Body of pancreas (tissue), 4 donors: ENCODE measurements around the gene MTHFS. TPM values are rescaled to one million over a fixed set of nuclear protein-coding genes. Genes with fewer than 3 reads are reported as not detected.

Source experiments
- ATAC-seq: fragments of 150-250 bp; one replicate; pipeline ENCODE4 v1.9.1; 2016
- DNase-seq, 4 donors: peaks; one replicate each; pipeline ENCODE4 v3.0.0-alpha.2; 2019
- H3K27ac ChIP-seq, 4 donors: fragments of 200-600 bp; sonication (generic); 1 replicate in 3 of 4; 2 replicates in 1 of 4; pipeline versions ENCODE4 v1.5.1 to v1.6.1; 2016 to 2019; ENCODE audit warnings: mild to moderate bottlenecking in 1 of 4, mixed read lengths in 1 of 4, moderate library complexity in 1 of 4
- H3K27me3 ChIP-seq, 2 donors: fragments of 200-600 bp; sonication (generic); one replicate each; pipeline ENCODE4 v1.6.0; 2016; ENCODE audit warnings: mild to moderate bottlenecking in 1 of 2
- H3K36me3 ChIP-seq, 2 donors: fragments of 200-600 bp; sonication (generic); replicated peaks in 1 of 2; 2 replicates each; pipeline ENCODE4 v1.5.1; 2016; ENCODE audit warnings: low read depth in 2 of 2; ENCODE audit not compliant: insufficient read depth in 1 of 2
- H3K4me1 ChIP-seq: fragments of 200-600 bp; sonication (generic); one replicate; pipeline ENCODE4 v1.6.0; 2016
- H3K4me3 ChIP-seq, 2 donors: fragments of 200-600 bp; sonication (generic); 1 replicate in 1 of 2; 2 replicates in 1 of 2; pipeline ENCODE4 v1.5.1; 2016 to 2019
- H3K9me3 ChIP-seq, 3 donors: fragments of 200-600 bp; sonication (generic); 1 replicate in 2 of 3; 2 replicates in 1 of 3; pipeline ENCODE4 v1.5.1; 2016
- POLR2A ChIP-seq, 3 donors: fragments of 450-650 bp; IDR thresholded peaks; one replicate each; pipeline ENCODE4 v1.6.1; 2016; ENCODE audit warnings: antibody characterized with exemption in 3 of 3, mild to moderate bottlenecking in 2 of 3
- WGBS, 2 donors: methylation state at CpG; one replicate each; pipeline ENCODE4 v1.1.5; 2017; 5-methylcytosine and 5-hydroxymethylcytosine counted together
- intact Hi-C: fragments of 100-400 bp; cut with DNase I; formaldehyde crosslinking; loops from one replicate; pipeline ENCODE4 v1.15.1; 2023
- total RNA-seq, 2 donors: library from RNA; depleted of rRNA; stranded (reverse); fragments of >200 nt; gene quantifications; one replicate each; pipeline ENCODE4 v1.1.0, GENCODE V29; 2016
- TF ChIP-seq, protein P1 (sequence below), 7 experiments: fragments of 450-650 bp in 4 of 7; fragments of 200-600 bp in 3 of 7; sonication (generic) in 3 of 7; IDR thresholded peaks; one replicate each; pipeline ENCODE4 v1.5.1; 2016 to 2019; ENCODE audit warnings: antibody characterized with exemption in 7 of 7

The MTHFS gene
- total RNA-seq, 2 donors from 2014 or later, result 26.5 to 29.3 TPM

DNA sequence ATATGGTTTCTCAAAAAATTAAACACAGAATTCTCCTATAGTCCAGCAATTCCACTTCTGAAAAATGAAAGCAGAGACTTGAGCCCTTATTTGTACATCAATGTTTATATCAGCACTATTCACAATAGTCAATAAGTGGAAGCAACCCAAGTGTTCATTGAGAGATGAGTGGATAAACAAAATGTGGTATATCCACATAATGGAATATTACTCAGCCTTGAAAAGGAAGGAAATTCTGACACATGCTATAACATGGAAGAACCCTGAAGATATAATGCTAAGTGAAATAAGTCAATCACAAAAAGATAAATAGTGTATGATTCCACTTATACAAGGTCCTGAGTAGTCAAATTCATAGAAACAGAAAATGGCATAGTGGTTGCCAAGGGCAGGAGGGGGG is 76.6 kb downstream of the MTHFS start:
- no peak for ATAC-seq
- no peak for DNase-seq
- intact Hi-C loops, result no loop called here
- Histone ChIP-seq H3K9me3 (no peaks in the 10 kb centered on the region), H3K4me3 (no peak overlapping the region), H3K36me3 (no peaks in the 10 kb centered on the region), H3K4me1 (no peaks in the 10 kb centered on the region), H3K27ac (no peak overlapping the region), H3K27me3 (no peaks in the 10 kb centered on the region)
- TF ChIP-seq, protein P1, sequence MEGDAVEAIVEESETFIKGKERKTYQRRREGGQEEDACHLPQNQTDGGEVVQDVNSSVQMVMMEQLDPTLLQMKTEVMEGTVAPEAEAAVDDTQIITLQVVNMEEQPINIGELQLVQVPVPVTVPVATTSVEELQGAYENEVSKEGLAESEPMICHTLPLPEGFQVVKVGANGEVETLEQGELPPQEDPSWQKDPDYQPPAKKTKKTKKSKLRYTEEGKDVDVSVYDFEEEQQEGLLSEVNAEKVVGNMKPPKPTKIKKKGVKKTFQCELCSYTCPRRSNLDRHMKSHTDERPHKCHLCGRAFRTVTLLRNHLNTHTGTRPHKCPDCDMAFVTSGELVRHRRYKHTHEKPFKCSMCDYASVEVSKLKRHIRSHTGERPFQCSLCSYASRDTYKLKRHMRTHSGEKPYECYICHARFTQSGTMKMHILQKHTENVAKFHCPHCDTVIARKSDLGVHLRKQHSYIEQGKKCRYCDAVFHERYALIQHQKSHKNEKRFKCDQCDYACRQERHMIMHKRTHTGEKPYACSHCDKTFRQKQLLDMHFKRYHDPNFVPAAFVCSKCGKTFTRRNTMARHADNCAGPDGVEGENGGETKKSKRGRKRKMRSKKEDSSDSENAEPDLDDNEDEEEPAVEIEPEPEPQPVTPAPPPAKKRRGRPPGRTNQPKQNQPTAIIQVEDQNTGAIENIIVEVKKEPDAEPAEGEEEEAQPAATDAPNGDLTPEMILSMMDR (IDR thresholded peaks at IDR 0.05), result no peak
- TF ChIP-seq POLR2A (IDR thresholded peaks at IDR 0.05), result no peak

GRCh38 chr15:79816571-79816970 is 80.2 kb downstream of the MTHFS start:
- 54 to 80% methylated on average over 6 of the region's 6 CpGs for WGBS, 2 donors
- Histone ChIP-seq H3K4me1 (peaks cover 11% of the 10 kb centered on the region), H3K27ac (no peak overlapping the region), H3K9me3 (no peaks in the 10 kb centered on the region), H3K36me3 (no peaks in the 10 kb centered on the region), H3K4me3 (no peak overlapping the region), H3K27me3 (no peaks in the 10 kb centered on the region)
- TF ChIP-seq POLR2A (IDR thresholded peaks at IDR 0.05), result no peak
- TF ChIP-seq, protein P1 (IDR thresholded peaks at IDR 0.05), result no peak
- no peak for DNase-seq
- intact Hi-C loops, result no loop called here
- no peak for ATAC-seq

GRCh38 chr15:79815468-79815867 is 81.3 kb downstream of the MTHFS start:
- ATAC-seq (no peak), DNase-seq (no peak)
- TF ChIP-seq, protein P1 (IDR thresholded peaks at IDR 0.05), result no peak
- TF ChIP-seq POLR2A (IDR thresholded peaks at IDR 0.05), result no peak
- intact Hi-C loops, result no loop called here
- Histone ChIP-seq H3K4me3 (no peak overlapping the region), H3K27ac (no peak overlapping the region), H3K9me3 (no peaks in the 10 kb centered on the region), H3K27me3 (no peaks in the 10 kb centered on the region), H3K36me3 (no peaks in the 10 kb centered on the region), H3K4me1 (peaks cover 17% of the 10 kb centered on the region)
- 83 to 84% methylated on average over 5 of the region's 5 CpGs for WGBS, 2 donors

- intact Hi-C loops, result no loop called here
- DNase-seq (no peak), ATAC-seq (no peak)
- TF ChIP-seq POLR2A (IDR thresholded peaks at IDR 0.05), result no peak
- TF ChIP-seq, protein P1 (IDR thresholded peaks at IDR 0.05), result no peak
- no peaks in the 10 kb centered on the region for H3K9me3 ChIP-seq
- H3K4me3 ChIP-seq, result no peak overlapping the region
- no peaks in the 10 kb centered on the region for H3K27me3 ChIP-seq
- no peak overlapping the region for H3K27ac ChIP-seq
- H3K36me3 ChIP-seq, result no peaks in the 10 kb centered on the region
- H3K4me1 ChIP-seq, result peaks cover 17% of the 10 kb centered on the region
- WGBS, 2 donors, result 47 to 60% methylated on average over 3 of the region's 3 CpGs
Measured at GRCh38 chr15:79812541-79812940, 84.3 kb downstream of the MTHFS start.
